ENCODE results near the gene SOX2.

DNA sequence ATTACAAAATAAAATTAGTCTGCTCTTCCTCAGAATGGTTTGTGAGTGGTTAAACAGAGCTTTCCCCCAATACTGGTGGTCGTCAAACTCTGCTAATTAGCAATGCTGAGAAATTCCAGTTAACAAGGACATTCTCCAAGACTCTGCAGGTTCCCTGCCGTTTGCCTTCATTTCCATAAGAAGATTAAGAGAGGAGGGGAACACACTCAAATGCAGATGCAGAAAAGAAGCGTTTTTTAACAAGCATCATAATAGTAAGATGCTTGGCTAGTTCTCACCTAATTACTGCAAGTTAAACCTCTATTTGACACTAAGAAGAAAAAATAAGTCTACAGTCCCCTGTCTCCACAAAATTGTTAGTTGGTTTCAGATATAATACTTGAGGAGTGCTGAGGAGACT is 3.7 kb upstream of the SOX2 start:
- TF ChIP-seq, protein P1, sequence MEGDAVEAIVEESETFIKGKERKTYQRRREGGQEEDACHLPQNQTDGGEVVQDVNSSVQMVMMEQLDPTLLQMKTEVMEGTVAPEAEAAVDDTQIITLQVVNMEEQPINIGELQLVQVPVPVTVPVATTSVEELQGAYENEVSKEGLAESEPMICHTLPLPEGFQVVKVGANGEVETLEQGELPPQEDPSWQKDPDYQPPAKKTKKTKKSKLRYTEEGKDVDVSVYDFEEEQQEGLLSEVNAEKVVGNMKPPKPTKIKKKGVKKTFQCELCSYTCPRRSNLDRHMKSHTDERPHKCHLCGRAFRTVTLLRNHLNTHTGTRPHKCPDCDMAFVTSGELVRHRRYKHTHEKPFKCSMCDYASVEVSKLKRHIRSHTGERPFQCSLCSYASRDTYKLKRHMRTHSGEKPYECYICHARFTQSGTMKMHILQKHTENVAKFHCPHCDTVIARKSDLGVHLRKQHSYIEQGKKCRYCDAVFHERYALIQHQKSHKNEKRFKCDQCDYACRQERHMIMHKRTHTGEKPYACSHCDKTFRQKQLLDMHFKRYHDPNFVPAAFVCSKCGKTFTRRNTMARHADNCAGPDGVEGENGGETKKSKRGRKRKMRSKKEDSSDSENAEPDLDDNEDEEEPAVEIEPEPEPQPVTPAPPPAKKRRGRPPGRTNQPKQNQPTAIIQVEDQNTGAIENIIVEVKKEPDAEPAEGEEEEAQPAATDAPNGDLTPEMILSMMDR (IDR thresholded peaks at IDR 0.05 in 4 of 5, conservative IDR thresholded peaks at IDR 0.05 in 1 of 5): no peak
- no peak for TF ChIP-seq POLR2A (IDR thresholded peaks at IDR 0.05)
